K562 (cell line): ENCODE measurements around the gene AIF1. TPM values are rescaled to one million over a fixed set of nuclear protein-coding genes. Genes with fewer than 3 reads are reported as not detected.

ENCODE experiments used
- DLX4 ChIP-seq: fragments of 250-450 bp; sonication (Bioruptor Pico); IDR thresholded peaks from 2 replicates; pipeline ENCODE4 v1.6.1; 2021; ENCODE audit warnings: mild to moderate bottlenecking
- E2F1 ChIP-seq: sonication (generic); formaldehyde crosslinking; IDR thresholded peaks from 2 replicates; pipeline ENCODE4 v1.8.1; 2023; ENCODE audit warnings: mild to moderate bottlenecking, missing genetic modification reagents, moderate library complexity
- EHMT2 ChIP-seq: fragments of 450-650 bp; IDR thresholded peaks from 2 replicates; pipeline ENCODE4 v1.6.1; 2018; ENCODE audit warnings: antibody characterized with exemption
- EWSR1 ChIP-seq: fragments of 450-650 bp; IDR thresholded peaks from 2 replicates; pipeline ENCODE4 v1.6.1; 2018; ENCODE audit warnings: borderline replicate concordance, mild to moderate bottlenecking, low read depth, moderate library complexity; ENCODE audit not compliant: partially characterized antibody
- HDGF ChIP-seq: fragments of 450-650 bp; IDR thresholded peaks from 2 replicates; pipeline ENCODE4 v1.6.1; 2016
- NR3C1 ChIP-seq: sonication (generic); formaldehyde crosslinking; IDR thresholded peaks from 2 replicates; pipeline ENCODE4 v1.8.1; 2022; ENCODE audit warnings: missing genetic modification reagents
- RERE ChIP-seq: sonication (generic); formaldehyde crosslinking; IDR thresholded peaks from 2 replicates; pipeline ENCODE4 v1.8.0; 2023; ENCODE audit warnings: missing genetic modification reagents, mild to moderate bottlenecking, borderline replicate concordance
- TAF1 ChIP-seq: IDR thresholded peaks from 2 replicates; pipeline ENCODE4 v1.6.1; 2011; ENCODE audit warnings: mild to moderate bottlenecking, low read length, moderate library complexity; ENCODE audit not compliant: insufficient read depth, control insufficient read depth, severe bottlenecking; ENCODE audit errors: extremely low read depth
- TCF15 ChIP-seq: fragments of 250-450 bp; sonication (Bioruptor Pico); IDR thresholded peaks from 2 replicates; pipeline ENCODE4 v1.8.0; 2022; ENCODE audit warnings: moderate library complexity, mild to moderate bottlenecking, inconsistent platforms
- USF1 ChIP-seq: sonication (generic); formaldehyde crosslinking; IDR thresholded peaks from 2 replicates; pipeline ENCODE4 v1.9.0; 2022; ENCODE audit warnings: mild to moderate bottlenecking, missing genetic modification reagents
- WHSC1 ChIP-seq: IDR thresholded peaks from one replicate; pipeline ENCODE4 v1.6.1; 2012; ENCODE audit warnings: low read length, control low read depth, inconsistent platforms
- ZBTB33 ChIP-seq: sonication (generic); formaldehyde crosslinking; IDR thresholded peaks from 2 replicates; pipeline ENCODE4 v1.8.1; 2023; ENCODE audit warnings: mild to moderate bottlenecking, missing genetic modification reagents
- ZNF140 ChIP-seq: fragments of 250-450 bp; sonication (Bioruptor Pico); IDR thresholded peaks from 2 replicates; pipeline ENCODE4 v1.8.0; 2021; ENCODE audit warnings: moderate library complexity, mild to moderate bottlenecking, inconsistent platforms
- ZNF3 ChIP-seq: fragments of 250-450 bp; sonication (Bioruptor Pico); IDR thresholded peaks from 2 replicates; pipeline ENCODE4 v1.5.0; 2021; ENCODE audit warnings: mild to moderate bottlenecking, moderate library complexity
- polyA plus RNA-seq, 8 experiments: library from polyadenylated mRNA; depleted of rRNA in 4 of 8; stranded (reverse) in 5 of 8; unstranded in 3 of 8; fragments of >200 nt; fragmentation: Nextera tagmentation in 2 of 8; fragmentation: Illumina TruSeq in 1 of 8; extraction: Ambion mirVana in 2 of 8; extraction: Trizol in 1 of 8; gene quantifications; 2 replicates each; pipeline versions ENCODE4 v1.2.1 to v1.2.3, GENCODE V29; 2011 to 2014; ENCODE audit warnings: inconsistent platforms in 1 of 8, missing spikeins in 1 of 8
- total RNA-seq, 7 experiments: library from RNA; depleted of rRNA in 6 of 7; stranded (reverse); fragments of >200 nt in 6 of 7; fragmentation: Illumina TruSeq in 2 of 7; extraction: Trizol in 2 of 7; gene quantifications; 2 replicates each; pipeline versions ENCODE4 v1.2.1 to v1.2.3, GENCODE V29; 2011 to 2021; ENCODE audit warnings: low replicate concordance in 1 of 7

The AIF1 gene
- total and polyA plus RNA-seq, 9 of the 15 experiments (the other 6 are each of a cell fraction or from before 2014, with no cell fraction given), result 9.4 to 33.4 (median 19.4) TPM

GRCh38 chr6:31658983-31659648 lies 44.1 kb downstream of the AIF1 start (continued):
- no peak for TF ChIP-seq DLX4
- no peak for TF ChIP-seq TCF15 (CRISPR knock-in tag)
- peak; percentile 90 for TF ChIP-seq HDGF
- peak; percentile 60 for TF ChIP-seq WHSC1
- peak; percentile 12; the same call in 1 of the 2 replicates for TF ChIP-seq EHMT2
- TF ChIP-seq ZNF140 (CRISPR knock-in tag), result no peak
- TF ChIP-seq RERE, result no peak
- TF ChIP-seq EWSR1, result no peak
- TF ChIP-seq USF1, result peak; percentile 45; the same call in 1 of the 2 replicates
- TF ChIP-seq TAF1, result no peak
- TF ChIP-seq NR3C1 (CRISPR knock-in tag), result no peak
- 0 out of 2 replicates have a peak, but pooled peaks have one; percentile 2 for TF ChIP-seq ZBTB33 (CRISPR knock-in tag)
- TF ChIP-seq E2F1 (CRISPR knock-in tag), result 0 out of 2 replicates have a peak, but pooled peaks have one; percentile 25
- TF ChIP-seq ZNF3 (CRISPR knock-in tag), result no peak
